Activated CD8-positive, alpha-beta memory T cell treated with anti-CD3 and anti-CD28 coated beads for 1 hour (primary cell): ENCODE results near the gene VMAC.
A peak's percentile ranks its signal among the peaks of the same experiment; 100 is the strongest.
"Not testable (repeated sequence)": the region's sequence is repeated elsewhere in the genome, so short reads cannot be mapped to it uniquely, and the experiment has no call there.

ENCODE experiments used
- DNase-seq, 2 donors: peaks; one replicate each; pipeline ENCODE4 v3.0.0-alpha.2; 2020; ENCODE audit warnings: low read depth in 1 of 2; ENCODE audit errors: extremely low read depth in 1 of 2

The VMAC gene

GRCh38 chr19:5904352-5905113, at the start of gene VMAC:
VMAC (plus strand) TSS chr19:5904872; CDS start chr19:5904891, 19 bp downstream.
- peak; percentile 99 to 100 for DNase-seq

GRCh38 chr19:5855151-5855550, 49.5 kb upstream of the VMAC start:
- not testable (repeated sequence) for DNase-seq

GRCh38 chr19:5857203-5858081, 47.2 kb upstream of the VMAC start:
- no peak for DNase-seq

GRCh38 chr19:5863030-5863665, 41.5 kb upstream of the VMAC start:
- no peak for DNase-seq

GRCh38 chr19:5864013-5864720, 40.5 kb upstream of the VMAC start:
- DNase-seq, result no peak

- no peak for DNase-seq
Measured at GRCh38 chr19:5864725-5865486, 39.8 kb upstream of the VMAC start.

- no peak for DNase-seq
Measured at GRCh38 chr19:5865772-5866171, 38.9 kb upstream of the VMAC start.

- DNase-seq, result no peak
Measured at GRCh38 chr19:5867201-5868136, 37.2 kb upstream of the VMAC start.

GRCh38 chr19:5870986-5871394, 33.7 kb upstream of the VMAC start:
- DNase-seq, result no peak

DNA sequence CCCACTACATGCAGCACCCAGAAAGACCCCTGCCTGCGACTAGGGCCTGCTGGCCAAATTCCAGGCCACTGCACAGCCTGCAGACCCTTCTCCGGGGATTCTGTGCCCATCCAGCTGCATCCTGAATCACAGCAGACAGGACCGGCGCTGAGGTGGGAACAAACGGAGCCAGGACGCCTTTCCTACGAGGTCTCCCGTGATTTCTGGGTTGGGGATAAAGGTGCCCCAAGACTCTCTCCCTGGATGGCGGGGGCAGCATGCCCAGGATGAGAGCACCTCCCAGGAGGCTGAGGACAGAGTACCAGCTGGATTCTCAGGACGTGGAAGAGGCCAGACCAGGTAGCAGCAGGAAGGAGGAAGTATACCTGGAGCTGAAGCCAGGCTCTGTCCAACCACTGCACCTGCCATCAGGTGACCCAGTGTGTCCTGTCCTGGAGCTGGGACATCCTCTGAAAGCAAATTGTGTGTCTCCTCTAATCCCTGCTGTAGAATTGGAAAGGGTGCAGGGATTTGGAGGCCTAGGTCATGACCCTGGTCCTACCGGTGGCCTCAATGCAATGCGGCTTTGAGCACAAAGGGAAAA, 31.0 kb upstream of the VMAC start:
- DNase-seq, result no peak

GRCh38 chr19:5874496-5874895, 30.2 kb upstream of the VMAC start:
- DNase-seq, result not testable (repeated sequence)

DNA sequence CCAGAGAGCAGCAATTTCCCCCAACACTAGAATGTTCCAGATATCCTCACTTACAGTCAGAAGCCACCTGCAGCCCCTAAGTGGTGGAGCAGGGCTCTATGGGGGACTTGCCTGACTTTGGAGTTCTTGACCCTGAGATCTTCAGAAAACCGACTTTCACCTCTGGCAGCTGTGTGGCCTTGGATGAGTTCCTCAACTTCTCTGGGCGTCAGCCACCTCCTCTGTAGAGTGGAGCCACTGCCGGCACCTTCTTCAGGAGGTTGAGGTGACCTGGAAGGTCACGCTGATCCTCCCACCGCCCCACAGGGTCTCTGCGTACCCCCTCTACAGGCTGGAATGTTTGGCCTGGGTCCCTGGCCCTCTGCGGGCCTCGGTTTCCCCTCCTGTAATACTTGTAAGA, 27.2 kb upstream of the VMAC start:
- no peak for DNase-seq

- no peak for DNase-seq
Measured at GRCh38 chr19:5877882-5878281, 26.8 kb upstream of the VMAC start.

DNA sequence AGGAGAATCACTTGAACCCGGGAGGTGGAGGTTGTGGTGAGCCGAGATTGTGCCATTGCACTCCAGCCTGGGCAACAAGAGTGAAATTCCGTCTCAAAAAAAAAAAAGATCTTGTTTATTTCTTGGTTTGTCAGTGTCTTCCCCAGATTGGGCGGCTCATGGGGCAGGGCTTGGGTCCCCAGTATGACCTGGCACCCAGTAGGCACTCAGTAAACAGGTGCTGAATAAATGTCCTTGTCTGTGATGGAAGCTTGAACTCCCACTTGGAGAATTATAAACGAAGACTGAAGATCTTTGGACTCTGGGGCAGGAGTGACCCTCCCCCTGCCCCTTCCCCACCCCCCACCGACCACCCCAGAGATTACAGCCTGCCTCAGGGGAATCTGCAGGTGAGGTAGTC, 24.5 kb upstream of the VMAC start:
- no peak for DNase-seq

DNA sequence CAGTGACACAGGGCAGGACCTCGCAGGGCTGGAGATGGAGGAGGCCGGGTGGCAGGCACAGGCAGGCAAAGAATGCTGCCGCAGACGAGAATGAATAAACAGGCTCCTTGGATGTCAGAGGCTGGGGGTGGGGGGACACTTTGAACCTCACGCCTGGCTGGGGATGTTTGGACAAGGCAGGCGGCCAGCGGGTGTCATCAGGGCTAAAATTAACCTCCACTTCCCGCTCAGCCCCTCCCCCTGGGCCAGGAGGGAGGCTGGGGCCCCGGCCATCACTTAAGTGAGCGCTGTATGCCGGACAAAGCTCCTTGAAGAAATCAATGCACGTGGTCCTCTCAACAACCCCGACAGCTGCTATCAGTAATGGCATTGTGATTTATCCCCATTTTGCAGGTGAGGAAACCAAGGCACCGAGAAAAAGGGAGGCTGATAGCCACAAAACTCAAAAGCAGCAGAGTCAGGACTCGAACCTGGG, 24.0 kb upstream of the VMAC start:
- DNase-seq, result no peak

DNA sequence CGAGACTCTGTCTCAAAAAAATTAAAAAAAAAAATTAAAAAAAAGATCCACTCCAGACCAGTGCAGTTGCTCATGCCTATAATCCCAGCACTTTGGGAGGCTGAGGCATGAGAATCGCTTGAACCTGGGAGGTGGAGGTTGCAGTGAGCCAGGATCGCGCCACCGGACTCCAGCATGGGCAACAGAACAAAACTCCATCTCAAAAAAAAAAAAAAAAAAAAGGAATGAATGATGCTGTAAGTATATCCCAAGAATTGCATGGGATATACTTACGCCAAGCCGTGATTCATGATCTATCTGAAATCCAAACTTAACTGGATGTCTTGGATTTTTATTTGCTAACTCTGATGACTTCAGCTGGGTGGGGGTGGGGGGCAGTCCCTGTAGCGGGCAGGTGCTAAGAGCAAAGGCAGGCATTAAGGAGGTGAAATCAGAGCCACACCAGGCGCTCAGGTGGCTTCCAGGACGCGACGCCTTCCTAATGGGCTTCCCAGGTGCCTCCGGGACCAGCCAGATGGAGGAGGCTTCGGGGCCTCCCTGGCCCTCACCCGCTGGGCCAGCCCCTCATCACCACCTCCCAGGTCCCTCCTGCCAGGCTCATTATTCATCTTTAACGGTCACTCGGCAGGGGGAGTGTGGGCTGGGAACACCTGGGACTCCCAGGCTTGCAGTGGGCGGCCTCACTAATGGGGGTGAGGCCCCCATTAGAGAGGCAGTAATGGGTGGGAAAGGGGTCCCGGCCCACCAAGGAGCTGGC, 23.0 kb upstream of the VMAC start:
- DNase-seq, result no peak

DNA sequence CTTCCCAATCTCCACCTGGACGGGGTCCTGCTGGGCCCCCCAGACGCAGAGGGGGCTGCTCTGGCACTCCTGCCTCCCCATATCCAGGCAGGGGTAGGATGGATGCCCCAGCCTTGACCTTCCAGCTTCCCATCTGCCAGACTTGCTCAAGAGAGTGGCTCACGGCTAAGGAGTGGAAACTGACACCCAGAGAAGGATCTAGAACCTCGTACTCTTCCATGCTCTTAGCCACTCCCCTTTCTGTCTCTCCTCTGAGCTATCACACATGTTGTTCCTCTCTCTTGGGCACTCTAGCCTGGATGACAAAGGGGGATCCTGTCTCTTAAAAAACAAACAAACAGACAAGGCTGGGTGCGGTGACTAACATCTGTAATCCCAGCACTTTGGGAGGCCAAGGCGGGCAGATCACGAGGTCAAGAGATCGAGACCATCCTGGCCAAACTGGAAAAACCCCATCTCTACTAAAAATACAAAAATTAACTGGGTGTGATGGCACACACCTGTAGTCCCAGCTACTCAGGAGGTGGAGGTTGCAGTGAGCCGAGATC, 22.2 kb upstream of the VMAC start:
- DNase-seq, result no peak
